ENCODE results near the gene LGALS16. TPM values are rescaled to one million over a fixed set of nuclear protein-coding genes. Genes with fewer than 3 reads are reported as not detected.
"Not testable (repeated sequence)": the region's sequence is repeated elsewhere in the genome, so short reads cannot be mapped to it uniquely, and the experiment has no call there.

The LGALS16 gene
- total and polyA plus RNA-seq, 12 donors: not detected

DNA sequence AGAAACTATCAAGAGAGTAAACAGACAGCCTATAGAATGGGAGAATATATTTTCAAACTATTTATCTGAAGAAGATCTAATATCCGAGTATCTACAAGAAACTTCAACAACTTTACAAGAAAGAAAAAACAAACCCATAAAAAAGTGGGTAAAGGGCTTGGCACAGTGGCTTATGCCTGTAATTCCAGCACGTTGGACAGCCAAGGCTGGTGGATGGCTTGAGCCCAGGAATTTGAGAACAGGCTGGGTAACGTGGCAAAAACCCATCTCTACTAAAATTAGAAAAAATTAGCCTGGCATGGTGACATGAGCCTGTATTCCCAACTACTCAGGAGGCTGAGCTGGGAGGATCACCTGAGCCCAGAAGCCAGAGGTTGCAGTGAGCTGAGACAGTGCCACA, 7.8 kb upstream of the LGALS16 start:
- H3K27ac ChIP-seq: no peak overlapping the region
- TF ChIP-seq, protein P1, sequence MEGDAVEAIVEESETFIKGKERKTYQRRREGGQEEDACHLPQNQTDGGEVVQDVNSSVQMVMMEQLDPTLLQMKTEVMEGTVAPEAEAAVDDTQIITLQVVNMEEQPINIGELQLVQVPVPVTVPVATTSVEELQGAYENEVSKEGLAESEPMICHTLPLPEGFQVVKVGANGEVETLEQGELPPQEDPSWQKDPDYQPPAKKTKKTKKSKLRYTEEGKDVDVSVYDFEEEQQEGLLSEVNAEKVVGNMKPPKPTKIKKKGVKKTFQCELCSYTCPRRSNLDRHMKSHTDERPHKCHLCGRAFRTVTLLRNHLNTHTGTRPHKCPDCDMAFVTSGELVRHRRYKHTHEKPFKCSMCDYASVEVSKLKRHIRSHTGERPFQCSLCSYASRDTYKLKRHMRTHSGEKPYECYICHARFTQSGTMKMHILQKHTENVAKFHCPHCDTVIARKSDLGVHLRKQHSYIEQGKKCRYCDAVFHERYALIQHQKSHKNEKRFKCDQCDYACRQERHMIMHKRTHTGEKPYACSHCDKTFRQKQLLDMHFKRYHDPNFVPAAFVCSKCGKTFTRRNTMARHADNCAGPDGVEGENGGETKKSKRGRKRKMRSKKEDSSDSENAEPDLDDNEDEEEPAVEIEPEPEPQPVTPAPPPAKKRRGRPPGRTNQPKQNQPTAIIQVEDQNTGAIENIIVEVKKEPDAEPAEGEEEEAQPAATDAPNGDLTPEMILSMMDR (IDR thresholded peaks at IDR 0.05): no peak
- no peak for ATAC-seq
- no peaks in the 10 kb centered on the region for H3K9me3 ChIP-seq
- H3K36me3 ChIP-seq: no peaks in the 10 kb centered on the region
- intact Hi-C loops (cut with DNase I): no loop called here
- peaks cover 0 to 44% (median 6%) of the 10 kb centered on the region in 7 donors for H3K27me3 ChIP-seq
- DNase-seq: no peak
- no peak overlapping the region for H3K4me3 ChIP-seq
- H3K4me1 ChIP-seq: no peaks in the 10 kb centered on the region
- WGBS, 2 donors: 45 to 46% methylated on average over 3 of the region's 3 CpGs

DNA sequence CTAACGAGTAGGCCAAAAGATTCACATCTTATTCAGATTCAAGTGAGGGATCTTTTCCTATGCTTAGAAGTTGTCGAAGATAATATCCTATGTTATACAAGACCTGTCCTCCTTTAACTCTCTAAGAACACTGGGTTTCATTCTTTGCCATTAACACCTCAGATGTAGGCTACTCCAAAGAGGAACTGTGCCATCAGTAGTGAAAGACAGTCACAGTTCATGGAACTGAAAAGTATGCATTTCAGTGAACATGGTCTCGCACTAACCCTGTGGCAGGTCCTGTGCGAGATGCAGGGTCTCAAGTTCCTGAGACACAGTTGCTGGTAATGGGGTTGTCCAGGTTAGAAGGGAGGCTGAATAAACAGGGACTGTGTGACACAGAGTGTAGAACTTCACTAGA, 4.1 kb downstream of the LGALS16 start:
- H3K4me3 ChIP-seq: no peak overlapping the region
- DNase-seq: no peak
- TF ChIP-seq, protein P1 (IDR thresholded peaks at IDR 0.05): no peak
- ATAC-seq: no peak
- no peaks in the 10 kb centered on the region for H3K9me3 ChIP-seq
- intact Hi-C loops (cut with DNase I): no loop called here
- peaks cover 0 to 32% (median 11%) of the 10 kb centered on the region in 7 donors for H3K27me3 ChIP-seq
- no peaks in the 10 kb centered on the region for H3K4me1 ChIP-seq
- no peak overlapping the region for H3K27ac ChIP-seq
- WGBS, 2 donors: 55 to 75% methylated on average over 4 of the region's 4 CpGs
- H3K36me3 ChIP-seq: no peaks in the 10 kb centered on the region

DNA sequence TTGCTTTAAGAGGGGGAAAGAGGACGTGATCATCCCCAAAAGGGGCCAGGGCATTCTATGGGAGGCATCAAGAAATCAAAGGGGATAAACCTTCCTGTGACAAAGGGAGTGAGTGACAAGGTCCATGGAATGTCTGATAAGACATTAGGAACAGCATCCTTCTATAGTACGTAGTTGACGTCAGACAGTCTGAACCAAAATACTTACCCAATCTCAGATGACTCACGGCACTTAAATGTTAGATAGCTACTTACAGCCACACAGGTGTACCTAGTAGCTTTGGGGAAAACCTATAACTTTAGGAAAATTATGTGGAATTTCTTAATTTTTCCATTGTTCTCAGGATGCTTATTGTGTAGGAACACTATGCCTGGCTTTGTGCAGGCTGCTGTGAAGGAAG, 4.9 kb downstream of the LGALS16 start:
- TF ChIP-seq, protein P1 (IDR thresholded peaks at IDR 0.05): no peak
- DNase-seq (no peak), ATAC-seq (no peak)
- Histone ChIP-seq H3K36me3 (no peaks in the 10 kb centered on the region), H3K27me3 (peaks cover 0 to 32% (median 12%) of the 10 kb centered on the region in 7 donors), H3K4me3 (no peak overlapping the region), H3K4me1 (no peaks in the 10 kb centered on the region), H3K27ac (no peak overlapping the region), H3K9me3 (no peaks in the 10 kb centered on the region)
- WGBS, 2 donors: 57 to 73% methylated on average over 4 of the region's 4 CpGs
- intact Hi-C loops (cut with DNase I): no loop called here

DNA sequence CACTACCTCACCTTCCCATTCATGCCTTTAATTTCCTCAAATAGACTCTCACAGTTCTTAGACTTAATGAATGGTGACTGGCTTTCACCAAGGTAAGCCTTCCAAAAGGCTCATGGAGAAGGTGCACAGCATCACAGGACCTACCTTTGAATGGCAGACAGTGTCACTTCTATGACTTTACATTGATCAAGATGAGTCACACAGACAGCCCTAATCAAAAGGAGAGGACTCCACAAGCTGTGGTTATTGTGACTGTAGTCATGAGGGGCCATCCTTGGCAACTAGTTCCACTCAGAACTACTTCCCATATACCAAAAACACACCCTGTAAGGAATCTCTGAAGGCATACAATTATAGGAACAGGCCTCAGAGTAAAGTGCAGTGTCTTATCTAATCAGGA, 5.9 kb downstream of the LGALS16 start:
- no peaks in the 10 kb centered on the region for H3K4me1 ChIP-seq
- H3K36me3 ChIP-seq: no peaks in the 10 kb centered on the region
- no peak for ATAC-seq
- no peak overlapping the region for H3K4me3 ChIP-seq
- H3K27me3 ChIP-seq: peaks cover 0 to 32% (median 13%) of the 10 kb centered on the region in 7 donors
- no peaks in the 10 kb centered on the region for H3K9me3 ChIP-seq
- intact Hi-C loops (cut with DNase I): no loop called here
- TF ChIP-seq, protein P1 (IDR thresholded peaks at IDR 0.05): no peak
- DNase-seq: no peak
- no peak overlapping the region for H3K27ac ChIP-seq

DNA sequence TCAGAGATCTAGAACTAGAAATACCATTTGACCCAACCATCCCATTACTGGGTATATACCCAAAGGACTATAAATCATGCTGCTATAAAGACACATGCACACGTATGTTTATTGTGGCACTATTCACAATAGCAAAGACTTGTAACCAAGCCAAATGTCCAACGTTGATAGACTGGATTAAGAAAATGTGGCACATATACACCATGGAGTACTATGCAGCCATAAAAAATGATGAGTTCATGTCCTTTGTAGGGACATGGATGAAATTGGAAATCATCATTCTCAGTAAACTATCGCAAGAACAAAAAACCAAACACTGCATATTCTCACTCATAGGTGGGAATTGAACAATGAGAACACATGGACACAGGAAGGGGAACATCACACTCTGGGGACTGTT, 14.1 kb downstream of the LGALS16 start:
- not testable (repeated sequence) for ATAC-seq
- H3K27me3 ChIP-seq: peaks cover 0 to 33% (median 15%) of the 10 kb centered on the region in 7 donors

More for the DNA sequence above, 14.1 kb downstream of the LGALS16 start:
- not testable (repeated sequence) for H3K4me1 ChIP-seq, H3K27ac ChIP-seq, H3K36me3 ChIP-seq, H3K9me3 ChIP-seq, H3K4me3 ChIP-seq, DNase-seq
- intact Hi-C loops (cut with DNase I): loop anchor here in 6 of 10 donors (2.0 to 10.0 kb wide), 4 partner anchors 115 to 228 kb away; no protein-coding TSS in a partner anchor
- 73 to 85% methylated on average over 2 of the region's 3 CpGs for WGBS, 2 donors
